Activated naive CD8-positive, alpha-beta T cell treated with anti-CD3 and anti-CD28 coated beads for 36 hours (primary cell): ENCODE data around the gene CCDC33. TPM values are rescaled to one million over a fixed set of nuclear protein-coding genes. Genes with fewer than 3 reads are reported as not detected.

Source experiments
- DNase-seq: peaks from one replicate; pipeline ENCODE4 v3.0.0; 2021
- H3K27ac Mint-ChIP-seq: one replicate; pipeline ENCODE4 v1.8.0; 2022; ENCODE audit warnings: mild to moderate bottlenecking, moderate library complexity, mixed read lengths
- H3K27me3 Mint-ChIP-seq: one replicate; pipeline ENCODE4 v1.8.0; 2022; ENCODE audit warnings: mild to moderate bottlenecking, mixed read lengths
- H3K36me3 Mint-ChIP-seq: one replicate; pipeline ENCODE4 v1.8.0; 2021; ENCODE audit warnings: mild to moderate bottlenecking, mixed read lengths
- H3K4me1 Mint-ChIP-seq: one replicate; pipeline ENCODE4 v1.8.0; 2021; ENCODE audit warnings: mixed read lengths
- H3K4me3 Mint-ChIP-seq: one replicate; pipeline ENCODE4 v1.8.0; 2022; ENCODE audit warnings: mild to moderate bottlenecking, moderate library complexity, mixed read lengths
- H3K9me3 Mint-ChIP-seq: one replicate; pipeline ENCODE4 v1.8.0; 2022; ENCODE audit warnings: mixed read lengths
- total RNA-seq, 2 experiments: library from RNA; stranded (reverse); gene quantifications; one replicate each; pipeline ENCODE4 v1.2.3, GENCODE V29; 2021

Gene CCDC33
- total RNA-seq, 2 experiments from 2014 or later = 0.20 TPM; not detected in 1

GRCh38 chr15:74316141-74316540 lies 80.0 kb downstream of the CCDC33 start:
- H3K36me3 Mint-ChIP-seq = no peaks in the 10 kb centered on the region
- no peaks in the 10 kb centered on the region for H3K27me3 Mint-ChIP-seq
- no peak for DNase-seq
- H3K9me3 Mint-ChIP-seq = no peaks in the 10 kb centered on the region
- peak overlapping the region; percentile 87 for H3K27ac Mint-ChIP-seq
- peaks cover 52% of the 10 kb centered on the region for H3K4me1 Mint-ChIP-seq
- H3K4me3 Mint-ChIP-seq = no peak overlapping the region

- H3K9me3 Mint-ChIP-seq = no peaks in the 10 kb centered on the region
- no peak overlapping the region for H3K4me3 Mint-ChIP-seq
- H3K36me3 Mint-ChIP-seq = no peaks in the 10 kb centered on the region
- peaks cover 52% of the 10 kb centered on the region for H3K4me1 Mint-ChIP-seq
- H3K27ac Mint-ChIP-seq = no peak overlapping the region
- H3K27me3 Mint-ChIP-seq = no peaks in the 10 kb centered on the region
- no peak for DNase-seq
Measured at GRCh38 chr15:74317820-74318375, 81.8 kb downstream of the CCDC33 start.

GRCh38 chr15:74318376-74319137 lies 82.4 kb downstream of the CCDC33 start:
- Mint-ChIP-seq H3K9me3 (no peaks in the 10 kb centered on the region), H3K4me3 (no peak overlapping the region), H3K36me3 (no peaks in the 10 kb centered on the region), H3K27me3 (no peaks in the 10 kb centered on the region), H3K27ac (no peak overlapping the region), H3K4me1 (peaks cover 52% of the 10 kb centered on the region)
- peak; percentile 21 for DNase-seq

- Mint-ChIP-seq H3K9me3 (no peaks in the 10 kb centered on the region), H3K27me3 (no peaks in the 10 kb centered on the region), H3K4me1 (peaks cover 49% of the 10 kb centered on the region), H3K27ac (no peak overlapping the region), H3K4me3 (no peak overlapping the region), H3K36me3 (no peaks in the 10 kb centered on the region)
- no peak for DNase-seq
Measured at GRCh38 chr15:74319138-74319460, 83.0 kb downstream of the CCDC33 start.

- peaks cover 44% of the 10 kb centered on the region for H3K4me1 Mint-ChIP-seq
- H3K27ac Mint-ChIP-seq = peak overlapping the region; percentile 48
- DNase-seq = no peak
- H3K36me3 Mint-ChIP-seq = no peaks in the 10 kb centered on the region
- H3K9me3 Mint-ChIP-seq = no peaks in the 10 kb centered on the region
- no peak overlapping the region for H3K4me3 Mint-ChIP-seq
- no peaks in the 10 kb centered on the region for H3K27me3 Mint-ChIP-seq
Measured at GRCh38 chr15:74319596-74320351, 83.6 kb downstream of the CCDC33 start.

- Mint-ChIP-seq H3K4me3 (no peak overlapping the region), H3K9me3 (no peaks in the 10 kb centered on the region), H3K27me3 (no peaks in the 10 kb centered on the region), H3K36me3 (no peaks in the 10 kb centered on the region), H3K27ac (no peak overlapping the region), H3K4me1 (peaks cover 36% of the 10 kb centered on the region)
- peak; percentile 39 for DNase-seq
Measured at GRCh38 chr15:74320352-74321247, 84.5 kb downstream of the CCDC33 start.

- H3K4me1 Mint-ChIP-seq = peaks cover 21% of the 10 kb centered on the region
- H3K9me3 Mint-ChIP-seq = no peaks in the 10 kb centered on the region
- no peak overlapping the region for H3K27ac Mint-ChIP-seq
- H3K4me3 Mint-ChIP-seq = no peak overlapping the region
- H3K27me3 Mint-ChIP-seq = no peaks in the 10 kb centered on the region
- H3K36me3 Mint-ChIP-seq = no peaks in the 10 kb centered on the region
- DNase-seq = peak; percentile 64
Measured at GRCh38 chr15:74322558-74323180, 86.5 kb downstream of the CCDC33 start.

- no peaks in the 10 kb centered on the region for H3K9me3 Mint-ChIP-seq
- H3K4me3 Mint-ChIP-seq = no peak overlapping the region
- no peak overlapping the region for H3K27ac Mint-ChIP-seq
- no peaks in the 10 kb centered on the region for H3K36me3 Mint-ChIP-seq
- no peak for DNase-seq
- peaks cover 20% of the 10 kb centered on the region for H3K4me1 Mint-ChIP-seq
- H3K27me3 Mint-ChIP-seq = no peaks in the 10 kb centered on the region
Measured at GRCh38 chr15:74324714-74325113, 88.6 kb downstream of the CCDC33 start.

GRCh38 chr15:74326746-74327145 lies 90.6 kb downstream of the CCDC33 start:
- H3K9me3 Mint-ChIP-seq = no peaks in the 10 kb centered on the region
- H3K4me3 Mint-ChIP-seq = no peak overlapping the region
- no peak for DNase-seq
- no peak overlapping the region for H3K27ac Mint-ChIP-seq
- no peaks in the 10 kb centered on the region for H3K27me3 Mint-ChIP-seq
- no peaks in the 10 kb centered on the region for H3K36me3 Mint-ChIP-seq
- H3K4me1 Mint-ChIP-seq = peaks cover 14% of the 10 kb centered on the region

- peaks cover 14% of the 10 kb centered on the region for H3K4me1 Mint-ChIP-seq
- H3K27ac Mint-ChIP-seq = no peak overlapping the region
- no peaks in the 10 kb centered on the region for H3K27me3 Mint-ChIP-seq
- no peak for DNase-seq
- no peaks in the 10 kb centered on the region for H3K36me3 Mint-ChIP-seq
- H3K9me3 Mint-ChIP-seq = no peaks in the 10 kb centered on the region
- no peak overlapping the region for H3K4me3 Mint-ChIP-seq
Measured at GRCh38 chr15:74327756-74328155, 91.6 kb downstream of the CCDC33 start.

GRCh38 chr15:74328331-74329056 lies 92.4 kb downstream of the CCDC33 start:
- H3K27me3 Mint-ChIP-seq = no peaks in the 10 kb centered on the region
- DNase-seq = no peak
- H3K27ac Mint-ChIP-seq = no peak overlapping the region
- no peaks in the 10 kb centered on the region for H3K36me3 Mint-ChIP-seq
- peaks cover 14% of the 10 kb centered on the region for H3K4me1 Mint-ChIP-seq
- H3K9me3 Mint-ChIP-seq = no peaks in the 10 kb centered on the region
- no peak overlapping the region for H3K4me3 Mint-ChIP-seq

GRCh38 chr15:74330861-74331408 lies 94.8 kb downstream of the CCDC33 start:
- H3K27me3 Mint-ChIP-seq = no peaks in the 10 kb centered on the region
- no peak overlapping the region for H3K27ac Mint-ChIP-seq
- no peak overlapping the region for H3K4me3 Mint-ChIP-seq
- H3K9me3 Mint-ChIP-seq = no peaks in the 10 kb centered on the region
- peaks cover 14% of the 10 kb centered on the region for H3K4me1 Mint-ChIP-seq
- H3K36me3 Mint-ChIP-seq = no peaks in the 10 kb centered on the region
- DNase-seq = no peak

GRCh38 chr15:74332011-74332410 lies 95.9 kb downstream of the CCDC33 start:
- Mint-ChIP-seq H3K9me3 (no peaks in the 10 kb centered on the region), H3K36me3 (no peaks in the 10 kb centered on the region), H3K4me3 (no peak overlapping the region), H3K4me1 (peaks cover 14% of the 10 kb centered on the region), H3K27ac (no peak overlapping the region), H3K27me3 (no peaks in the 10 kb centered on the region)
- no peak for DNase-seq

- Mint-ChIP-seq H3K36me3 (no peaks in the 10 kb centered on the region), H3K4me3 (no peak overlapping the region), H3K27me3 (no peaks in the 10 kb centered on the region), H3K27ac (no peak overlapping the region), H3K9me3 (no peaks in the 10 kb centered on the region), H3K4me1 (peaks cover 13% of the 10 kb centered on the region)
- DNase-seq = no peak
Measured at GRCh38 chr15:74332611-74333010, 96.5 kb downstream of the CCDC33 start.
